HepG2 (cell line): ENCODE data around the gene GNA12. TPM values are rescaled to one million over a fixed set of nuclear protein-coding genes. Genes with fewer than 3 reads are reported as not detected.
A peak's percentile ranks its signal among the peaks of the same experiment; 100 is the strongest.

Experiments used
- CERS6 ChIP-seq: sonication (generic); formaldehyde crosslinking; IDR thresholded peaks from 2 replicates; pipeline ENCODE4 v1.5.0; 2020; ENCODE audit warnings: missing genetic modification reagents
- GZF1 ChIP-seq: sonication (generic); formaldehyde crosslinking; IDR thresholded peaks from 2 replicates; pipeline ENCODE4 v1.5.1; 2020; ENCODE audit warnings: mild to moderate bottlenecking, missing genetic modification reagents
- KAT7 ChIP-seq: IDR thresholded peaks from 2 replicates; pipeline ENCODE4 v1.6.1; 2018; ENCODE audit warnings: borderline replicate concordance, missing compliant biosample characterization
- KDM5A ChIP-seq: fragments of 200-600 bp; sonication (generic); IDR thresholded peaks from 2 replicates; pipeline ENCODE4 v1.7.0; 2018; ENCODE audit warnings: antibody characterized with exemption, mild to moderate bottlenecking, low read length, borderline replicate concordance
- MAX ChIP-seq: IDR thresholded peaks from 2 replicates; pipeline ENCODE4 v1.6.1; 2012; ENCODE audit warnings: inconsistent platforms
- MYC ChIP-seq: sonication (generic); formaldehyde crosslinking; IDR thresholded peaks from 2 replicates; pipeline ENCODE4 v1.9.0; 2021; ENCODE audit warnings: missing genetic modification reagents, borderline replicate concordance
- NAIF1 ChIP-seq: sonication (generic); formaldehyde crosslinking; IDR thresholded peaks from 2 replicates; pipeline ENCODE4 v1.5.0; 2020; ENCODE audit warnings: mild to moderate bottlenecking, missing genetic modification reagents, borderline replicate concordance
- PHF8 ChIP-seq: sonication (generic); formaldehyde crosslinking; IDR thresholded peaks from 2 replicates; pipeline ENCODE4 v1.5.0; 2020; ENCODE audit warnings: missing genetic modification reagents
- PRDM10 ChIP-seq: sonication (generic); formaldehyde crosslinking; IDR thresholded peaks from 2 replicates; pipeline ENCODE4 v1.4.0; 2020; ENCODE audit warnings: low read depth, missing genetic modification reagents
- RAD21 ChIP-seq: fragments of 450-650 bp; formaldehyde crosslinking; IDR thresholded peaks from 2 replicates; pipeline ENCODE4 v1.5.0; 2020; ENCODE audit warnings: mild to moderate bottlenecking
- RARA ChIP-seq: IDR thresholded peaks from 2 replicates; pipeline ENCODE4 v1.6.1; 2016; ENCODE audit warnings: missing genetic modification reagents, missing compliant biosample characterization
- SAP130 ChIP-seq: IDR thresholded peaks from 2 replicates; pipeline ENCODE4 v1.6.1; 2016; ENCODE audit warnings: low read depth
- SETDB1 ChIP-seq: sonication (generic); formaldehyde crosslinking; IDR thresholded peaks from 2 replicates; pipeline ENCODE4 v1.5.1; 2020; ENCODE audit warnings: missing genetic modification reagents, mild to moderate bottlenecking, borderline replicate concordance
- SOX13 ChIP-seq, 3 experiments: fragments of 450-650 bp in 1 of 3; sonication (generic) in 1 of 3; formaldehyde crosslinking in 1 of 3; IDR thresholded peaks in 2 of 3; conservative IDR thresholded peaks in 1 of 3; 2 replicates each; pipeline versions ENCODE4 v1.5.0 to v1.6.1; 2016 to 2020; ENCODE audit warnings: antibody characterized with exemption in 1 of 3, mild to moderate bottlenecking in 1 of 3, missing compliant biosample characterization in 1 of 3, missing genetic modification reagents in 1 of 3, moderate library complexity in 1 of 3
- SP4 ChIP-seq: sonication (generic); formaldehyde crosslinking; IDR thresholded peaks from 2 replicates; pipeline ENCODE4 v1.8.1; 2023; ENCODE audit warnings: mild to moderate bottlenecking, missing genetic modification reagents
- SRY ChIP-seq: sonication (generic); formaldehyde crosslinking; IDR thresholded peaks from 2 replicates; pipeline ENCODE4 v1.8.0; 2022; ENCODE audit warnings: mild to moderate bottlenecking, missing genetic modification reagents
- ZBTB42 ChIP-seq: sonication (generic); formaldehyde crosslinking; IDR thresholded peaks from 2 replicates; pipeline ENCODE4 v1.5.0; 2020; ENCODE audit warnings: mild to moderate bottlenecking, missing genetic modification reagents
- ZBTB44 ChIP-seq: sonication (generic); formaldehyde crosslinking; IDR thresholded peaks from 2 replicates; pipeline ENCODE4 v1.4.0; 2020; ENCODE audit warnings: missing genetic modification reagents
- ZBTB7A ChIP-seq: sonication (generic); formaldehyde crosslinking; IDR thresholded peaks from 2 replicates; pipeline ENCODE4 v1.8.0; 2022; ENCODE audit warnings: mild to moderate bottlenecking, missing genetic modification reagents
- ZNF235 ChIP-seq: sonication (generic); formaldehyde crosslinking; IDR thresholded peaks from 2 replicates; pipeline ENCODE4 v1.8.1; 2023; ENCODE audit warnings: mild to moderate bottlenecking, missing genetic modification reagents, borderline replicate concordance
- ZNF292 ChIP-seq: sonication (generic); formaldehyde crosslinking; IDR thresholded peaks from 2 replicates; pipeline ENCODE4 v1.8.1; 2022; ENCODE audit warnings: mild to moderate bottlenecking, low read depth, missing genetic modification reagents, borderline replicate concordance
- ZNF367 ChIP-seq: sonication (generic); formaldehyde crosslinking; IDR thresholded peaks from 2 replicates; pipeline ENCODE4 v1.4.0; 2020; ENCODE audit warnings: missing genetic modification reagents, borderline replicate concordance
- ZNF660 ChIP-seq: sonication (generic); formaldehyde crosslinking; IDR thresholded peaks from 2 replicates; pipeline ENCODE4 v1.5.1; 2020; ENCODE audit warnings: mild to moderate bottlenecking, low read depth, missing genetic modification reagents, borderline replicate concordance
- polyA plus RNA-seq, 8 experiments: library from polyadenylated mRNA; depleted of rRNA in 3 of 8; stranded (reverse) in 7 of 8; unstranded in 1 of 8; fragments of >200 nt; fragmentation: Illumina TruSeq in 4 of 8; extraction: Trizol in 4 of 8; gene quantifications; 2 replicates each; pipeline versions ENCODE4 v1.2.1 to v1.2.3, GENCODE V29; 2011 to 2016; ENCODE audit warnings: low read depth in 4 of 8, missing spikeins in 1 of 8, mixed read lengths in 1 of 8; ENCODE audit not compliant: insufficient read depth in 1 of 8
- total RNA-seq, 5 experiments: library from RNA; depleted of rRNA; stranded (reverse); fragments of >200 nt; fragmentation: Illumina TruSeq; extraction: Trizol; gene quantifications; 2 replicates each; pipeline ENCODE4 v1.2.3, GENCODE V29; 2016; ENCODE audit warnings: low read depth in 1 of 5

GNA12 gene
- total and polyA plus RNA-seq, 2 of the 13 experiments (the other 11 are each of a cell fraction or from before 2014, with no cell fraction given) = 16.2 to 50.9 TPM

GRCh38 chr7:2863461-2864066, 19.5 kb upstream of the GNA12 start (continued):
- TF ChIP-seq ZNF660 (CRISPR knock-in tag) = no peak
- TF ChIP-seq KAT7 = 0 out of 2 replicates have a peak, but pooled peaks have one; percentile 30
- TF ChIP-seq RARA (CRISPR knock-in tag) = peak; percentile 79
- no peak; the same call in 1 of the 2 replicates for TF ChIP-seq MYC
- TF ChIP-seq ZBTB42 = peak; percentile 66; the same call in 1 of the 2 replicates
- TF ChIP-seq PRDM10 = peak; percentile 42; the same call in 1 of the 2 replicates
- no peak for TF ChIP-seq ZNF235 (CRISPR knock-in tag)
- TF ChIP-seq ZBTB7A = no peak
- TF ChIP-seq RAD21 (CRISPR knock-in tag) = peak; percentile 22; the same call in 1 of the 2 replicates
- no peak for TF ChIP-seq CERS6 (CRISPR knock-in tag)
- TF ChIP-seq ZNF367 = no peak
- TF ChIP-seq MAX = peak; percentile 68; the same call in 1 of the 2 replicates
- peak; percentile 85 for TF ChIP-seq PHF8 (CRISPR knock-in tag)
- TF ChIP-seq SOX13 (IDR thresholded peaks at IDR 0.05) = 0 out of 2 replicates have a peak, but pooled peaks have one; percentile 33
- TF ChIP-seq SOX13 (CRISPR knock-in tag; conservative IDR thresholded peaks at IDR 0.05 in 1 of 2, IDR thresholded peaks at IDR 0.05 in 1 of 2) = peak in 1 of 2 experiments; percentile 21; a peak in 2 of 4 replicates
- no peak for TF ChIP-seq NAIF1 (CRISPR knock-in tag)
- TF ChIP-seq ZNF292 (CRISPR knock-in tag) = peak; percentile 77; the same call in 1 of the 2 replicates
- TF ChIP-seq KDM5A = no peak
- TF ChIP-seq GZF1 (CRISPR knock-in tag) = peak; percentile 43
- no peak; the same call in 1 of the 2 replicates for TF ChIP-seq ZBTB44 (CRISPR knock-in tag)
- no peak for TF ChIP-seq SETDB1 (CRISPR knock-in tag)
- peak; percentile 71; the same call in 1 of the 2 replicates for TF ChIP-seq SRY (CRISPR knock-in tag)
- TF ChIP-seq SAP130 (CRISPR knock-in tag) = peak; percentile 85
- TF ChIP-seq SP4 (CRISPR knock-in tag) = peak; percentile 55; the same call in 1 of the 2 replicates
